Sigmoid colon (tissue), 7 donors: ENCODE measurements around the gene ATP10A. TPM values are rescaled to one million over a fixed set of nuclear protein-coding genes. Genes with fewer than 3 reads are reported as not detected.

Experiments used
- DNase-seq: peaks from one replicate; pipeline ENCODE4 v3.0.0-alpha.2; 2019
- H3K27ac ChIP-seq, 4 donors: fragments of 200-600 bp; sonication (generic); one replicate each; pipeline ENCODE4 v1.5.1; 2016 to 2019; ENCODE audit warnings: mild to moderate bottlenecking in 1 of 4
- H3K27me3 ChIP-seq, 3 donors: fragments of 200-600 bp; sonication (generic); one replicate each; pipeline ENCODE4 v1.5.1; 2019; ENCODE audit warnings: mild to moderate bottlenecking in 1 of 3
- H3K36me3 ChIP-seq, 4 donors: fragments of 200-600 bp; sonication (generic); one replicate each; pipeline ENCODE4 v1.5.1; 2016 to 2019
- H3K4me1 ChIP-seq, 4 donors: fragments of 200-600 bp; sonication (generic); one replicate each; pipeline ENCODE4 v1.5.1; 2017 to 2019
- H3K4me3 ChIP-seq, 4 donors: fragments of 200-600 bp; sonication (generic); one replicate each; pipeline ENCODE4 v1.5.1; 2017 to 2019; ENCODE audit warnings: mild to moderate bottlenecking in 2 of 4, moderate library complexity in 1 of 4
- H3K9me3 ChIP-seq, 4 donors: fragments of 200-600 bp in 3 of 4; sonication (generic) in 3 of 4; one replicate each; pipeline versions ENCODE4 v1.5.1 to v1.6.1; 2013 to 2019
- CTCF ChIP-seq, 4 experiments: fragments of 450-650 bp in 3 of 4; fragments of 200-600 bp in 1 of 4; IDR thresholded peaks; one replicate each; pipeline ENCODE4 v1.5.1; 2016 to 2019; ENCODE audit warnings: antibody characterized with exemption in 4 of 4, mild to moderate bottlenecking in 3 of 4, moderate library complexity in 2 of 4
- EP300 ChIP-seq, 4 donors: sonication (generic); formaldehyde crosslinking; IDR thresholded peaks; one replicate each; pipeline ENCODE4 v1.6.1; 2017; ENCODE audit warnings: antibody characterized with exemption in 4 of 4
- POLR2A ChIP-seq, 2 donors: fragments of 450-650 bp; IDR thresholded peaks; one replicate each; pipeline ENCODE4 v1.6.1; 2016; ENCODE audit warnings: antibody characterized with exemption in 2 of 2, mild to moderate bottlenecking in 2 of 2, moderate library complexity in 2 of 2
- POLR2AphosphoS5 ChIP-seq, 4 donors: sonication (generic); formaldehyde crosslinking; IDR thresholded peaks; one replicate each; pipeline ENCODE4 v1.6.1; 2017; ENCODE audit warnings: antibody characterized with exemption in 4 of 4
- WGBS, 2 donors: extraction: QIAGEN DNeasy Blood & Tissue Kit; methylation state at CpG; one replicate each; pipeline ENCODE4 v1.1.7; 2013; 5-methylcytosine and 5-hydroxymethylcytosine counted together
- intact Hi-C: fragments of 100-400 bp; cut with DNase I; formaldehyde crosslinking; loops from one replicate; pipeline ENCODE4 v1.15.1; 2023
- polyA plus RNA-seq, 3 donors: library from polyadenylated mRNA; stranded (reverse); fragments of 200-250 nt; gene quantifications; one replicate each; pipeline ENCODE4 v1.2.3, GENCODE V29; 2013
- total RNA-seq, 4 donors: library from RNA; depleted of rRNA; stranded (reverse); fragments of >200 nt; gene quantifications; one replicate each; pipeline ENCODE4 v1.1.0, GENCODE V29; 2016
- donor health status: healthy with polysubstance abuse.
- donor health status: Bipolar disorder and iron deficiency.
- donor health status: healthy.

ATP10A gene
- total and polyA plus RNA-seq, 7 donors: 0.23 to 7.7 (median 2.9) TPM

GRCh38 chr15:25718169-25718536, 145.0 kb downstream of the ATP10A start:
- H3K27me3 ChIP-seq: no peaks in the 10 kb centered on the region
- no peaks in the 10 kb centered on the region for H3K9me3 ChIP-seq
- H3K36me3 ChIP-seq: peaks cover 0 to 10% (median 0%) of the 10 kb centered on the region in 4 donors
- H3K4me3 ChIP-seq: no peak overlapping the region
- H3K4me1 ChIP-seq: peaks cover 0 to 9% (median 2%) of the 10 kb centered on the region in 4 donors
- H3K27ac ChIP-seq: no peak overlapping the region
- DNase-seq: peak; percentile 55
- TF ChIP-seq POLR2AphosphoS5 (IDR thresholded peaks at IDR 0.05): no peak
- TF ChIP-seq EP300 (IDR thresholded peaks at IDR 0.05): no peak
- no peak for TF ChIP-seq POLR2A (IDR thresholded peaks at IDR 0.05)
- TF ChIP-seq CTCF (IDR thresholded peaks at IDR 0.05): no peak
- WGBS, 2 donors: 93 to 94% methylated on average over 20 of the region's 20 CpGs
- intact Hi-C loops: no loop called here

- no peaks in the 10 kb centered on the region for H3K27me3 ChIP-seq
Observed at GRCh38 chr15:25717457-25718168, 145.5 kb downstream of the ATP10A start.

GRCh38 chr15:25717127-25717456, 146.0 kb downstream of the ATP10A start:
- Histone ChIP-seq H3K27ac (no peak overlapping the region), H3K4me3 (no peak overlapping the region), H3K9me3 (no peaks in the 10 kb centered on the region), H3K27me3 (no peaks in the 10 kb centered on the region), H3K36me3 (peaks cover 0 to 10% (median 0%) of the 10 kb centered on the region in 4 donors), H3K4me1 (peaks cover 0 to 9% (median 2%) of the 10 kb centered on the region in 4 donors)
- TF ChIP-seq POLR2AphosphoS5 (IDR thresholded peaks at IDR 0.05) (no peak), EP300 (IDR thresholded peaks at IDR 0.05) (no peak), POLR2A (IDR thresholded peaks at IDR 0.05) (no peak), CTCF (IDR thresholded peaks at IDR 0.05) (no peak)
- 74 to 90% methylated on average over 3 of the region's 3 CpGs for WGBS, 2 donors
- intact Hi-C loops: no loop called here
- no peak for DNase-seq

More at GRCh38 chr15:25717457-25718168, 145.5 kb downstream of the ATP10A start:
- peak; percentile 13 for DNase-seq
- Histone ChIP-seq H3K27ac (no peak overlapping the region), H3K4me1 (peaks cover 0 to 9% (median 2%) of the 10 kb centered on the region in 4 donors), H3K9me3 (no peaks in the 10 kb centered on the region), H3K36me3 (peaks cover 0 to 10% (median 0%) of the 10 kb centered on the region in 4 donors), H3K4me3 (no peak overlapping the region)
- 64 to 71% methylated on average over 14 of the region's 14 CpGs for WGBS, 2 donors
- TF ChIP-seq POLR2A (IDR thresholded peaks at IDR 0.05) (no peak), POLR2AphosphoS5 (IDR thresholded peaks at IDR 0.05) (no peak), CTCF (IDR thresholded peaks at IDR 0.05) (no peak), EP300 (IDR thresholded peaks at IDR 0.05) (no peak)
- intact Hi-C loops: no loop called here

- WGBS, 2 donors: 77 to 89% methylated on average over 21 of the region's 21 CpGs
- peaks cover 0 to 9% (median 2%) of the 10 kb centered on the region in 4 donors for H3K4me1 ChIP-seq
- H3K27me3 ChIP-seq: no peaks in the 10 kb centered on the region
- DNase-seq: peak; percentile 57
- intact Hi-C loops: no loop called here
- H3K27ac ChIP-seq: no peak overlapping the region
- peaks cover 0 to 10% (median 0%) of the 10 kb centered on the region in 4 donors for H3K36me3 ChIP-seq
- H3K4me3 ChIP-seq: no peak overlapping the region
- H3K9me3 ChIP-seq: no peaks in the 10 kb centered on the region
- TF ChIP-seq POLR2AphosphoS5 (IDR thresholded peaks at IDR 0.05) (no peak), CTCF (IDR thresholded peaks at IDR 0.05) (no peak), POLR2A (IDR thresholded peaks at IDR 0.05) (no peak), EP300 (IDR thresholded peaks at IDR 0.05) (no peak)
Observed at GRCh38 chr15:25716414-25717126, 146.6 kb downstream of the ATP10A start.
